OCI-LY1 (cell line): ENCODE measurements around the gene TRMU.

Source experiments
- H2AFZ ChIP-seq: fragments of 200-600 bp; sonication (generic), shearing (Covaris generic); 2 replicates; pipeline ENCODE4 v1.6.0; 2014; ENCODE audit warnings: antibody characterized with exemption, mild to moderate bottlenecking, low read length
- H3F3A ChIP-seq: fragments of 200-600 bp; sonication (generic), shearing (Covaris generic); 2 replicates; pipeline ENCODE4 v1.6.0; 2014; ENCODE audit warnings: mild to moderate bottlenecking, antibody characterized with exemption, low read length, moderate library complexity; ENCODE audit not compliant: insufficient read depth
- H3K27ac ChIP-seq: fragments of 200-600 bp; sonication (generic); 2 replicates; pipeline ENCODE4 v1.5.1; 2014; ENCODE audit warnings: low read length, mixed run types, mild to moderate bottlenecking, low read depth; ENCODE audit not compliant: poor library complexity, severe bottlenecking
- H3K27me3 ChIP-seq: fragments of 200-600 bp; sonication (generic); 2 replicates; pipeline ENCODE4 v1.6.0; 2014; ENCODE audit warnings: antibody characterized with exemption, mild to moderate bottlenecking, low read length, moderate library complexity; ENCODE audit not compliant: insufficient read depth
- H3K36me3 ChIP-seq: fragments of 200-600 bp; sonication (generic); 2 replicates; pipeline ENCODE4 v1.6.1; 2014; ENCODE audit warnings: mild to moderate bottlenecking, antibody characterized with exemption, low read length, moderate library complexity, mixed read lengths; ENCODE audit not compliant: insufficient read depth
- H3K4me1 ChIP-seq: fragments of 200-600 bp; sonication (generic); 2 replicates; pipeline ENCODE4 v1.5.1; 2014; ENCODE audit warnings: mild to moderate bottlenecking, low read length, moderate library complexity; ENCODE audit not compliant: insufficient read depth, severe bottlenecking
- H3K4me2 ChIP-seq: fragments of 200-600 bp; sonication (generic), shearing (Covaris generic); 2 replicates; pipeline ENCODE4 v1.6.1; 2014; ENCODE audit warnings: low read length
- H3K4me3 ChIP-seq: fragments of 200-600 bp; sonication (generic); 2 replicates; pipeline ENCODE4 v1.5.1; 2014; ENCODE audit warnings: low read length, low read depth, mild to moderate bottlenecking, mixed read lengths; ENCODE audit not compliant: poor library complexity, severe bottlenecking
- H3K79me2 ChIP-seq: fragments of 200-600 bp; shearing (Covaris generic); 2 replicates; pipeline ENCODE4 v1.6.1; 2016; ENCODE audit warnings: mixed run types, low read length, mixed read lengths; ENCODE audit not compliant: insufficient read depth
- H3K9ac ChIP-seq: fragments of 200-600 bp; sonication (generic), shearing (Covaris generic); 2 replicates; pipeline ENCODE4 v1.6.1; 2014; ENCODE audit warnings: mild to moderate bottlenecking, low read length, mixed read lengths
- H3K9me2 ChIP-seq: fragments of 200-600 bp; sonication (generic), shearing (Covaris generic); 2 replicates; pipeline ENCODE4 v1.6.1; 2014; ENCODE audit warnings: low read depth, mild to moderate bottlenecking, low read length, mixed read lengths
- H3K9me3 ChIP-seq: fragments of 200-600 bp; shearing (Covaris generic); 2 replicates; pipeline ENCODE4 v1.6.1; 2014; ENCODE audit warnings: low read length, mixed read lengths
- H4K20me1 ChIP-seq: fragments of 200-600 bp; sonication (generic), shearing (Covaris generic); 2 replicates; pipeline ENCODE4 v1.6.0; 2016; ENCODE audit warnings: mild to moderate bottlenecking, low read length; ENCODE audit not compliant: insufficient read depth
- CTCF ChIP-seq: fragments of 200-600 bp; sonication (generic), shearing (Covaris generic); IDR thresholded peaks from 2 replicates; pipeline ENCODE4 v1.5.1; 2017; ENCODE audit warnings: mild to moderate bottlenecking, antibody characterized with exemption, low read length, moderate library complexity, mixed read lengths
- EZH2 ChIP-seq: fragments of 200-600 bp; sonication (generic), shearing (Covaris generic); IDR thresholded peaks from 2 replicates; pipeline ENCODE4 v1.8.0; 2017; ENCODE audit warnings: borderline replicate concordance, mixed run types, mild to moderate bottlenecking, antibody characterized with exemption, low read length, moderate library complexity, mixed read lengths

TRMU gene

GRCh38 chr22:46390105-46390651 is 54.7 kb downstream of the TRMU start:
- TF ChIP-seq EZH2: no peak
- no peak for TF ChIP-seq CTCF
- Histone ChIP-seq H3K36me3 (no peaks in the 10 kb centered on the region; the same call in 1 of the 2 replicates), H3F3A (no peaks in the 10 kb centered on the region), H3K4me3 (no peak overlapping the region), H3K79me2 (no peaks in the 10 kb centered on the region), H3K27me3 (no peaks in the 10 kb centered on the region), H3K4me1 (no peaks in the 10 kb centered on the region), H3K9ac (no peak overlapping the region), H3K4me2 (no peak overlapping the region), H2AFZ (no peak overlapping the region), H3K27ac (no peak overlapping the region), H3K9me3 (no peaks in the 10 kb centered on the region), H4K20me1 (no peaks in the 10 kb centered on the region), H3K9me2 (no peaks in the 10 kb centered on the region)

- Histone ChIP-seq H3K9me3 (no peaks in the 10 kb centered on the region), H3K9me2 (no peaks in the 10 kb centered on the region), H3K4me3 (no peak overlapping the region), H3K79me2 (no peaks in the 10 kb centered on the region), H2AFZ (no peak overlapping the region), H3K36me3 (no peaks in the 10 kb centered on the region; the same call in 1 of the 2 replicates), H3K27me3 (no peaks in the 10 kb centered on the region), H3K9ac (no peak overlapping the region), H3F3A (no peaks in the 10 kb centered on the region), H4K20me1 (no peaks in the 10 kb centered on the region), H3K4me2 (no peak overlapping the region), H3K27ac (no peak overlapping the region), H3K4me1 (no peaks in the 10 kb centered on the region)
- no peak for TF ChIP-seq EZH2
- TF ChIP-seq CTCF: no peak
Observed at GRCh38 chr22:46390652-46391301, 55.3 kb downstream of the TRMU start.

GRCh38 chr22:46391486-46392136 is 56.1 kb downstream of the TRMU start:
- Histone ChIP-seq H3K27ac (no peak overlapping the region), H3K9ac (no peak overlapping the region), H3K4me3 (no peak overlapping the region), H3K9me2 (no peaks in the 10 kb centered on the region), H2AFZ (no peak overlapping the region), H3K36me3 (no peaks in the 10 kb centered on the region; the same call in 1 of the 2 replicates), H3K79me2 (no peaks in the 10 kb centered on the region), H3K4me2 (no peak overlapping the region), H3F3A (no peaks in the 10 kb centered on the region), H3K27me3 (no peaks in the 10 kb centered on the region), H3K4me1 (no peaks in the 10 kb centered on the region), H4K20me1 (no peaks in the 10 kb centered on the region), H3K9me3 (no peaks in the 10 kb centered on the region)
- TF ChIP-seq EZH2 (no peak), CTCF (no peak)
